Activated naive CD4-positive, alpha-beta T cell treated with anti-CD3 and anti-CD28 coated beads, Interleukin-2, amount 50 U/mL, for 72 hours (primary cell): Measurements from ENCODE around the gene LPIN2. TPM values are rescaled to one million over a fixed set of nuclear protein-coding genes. Genes with fewer than 3 reads are reported as not detected.
"Not testable (repeated sequence)": the region's sequence is repeated elsewhere in the genome, so short reads cannot be mapped to it uniquely, and the experiment has no call there.

Experiments
- ATAC-seq, 2 donors: fragments of 150-1000 bp; cut with Tn5 transposase; 2 replicates each; pipeline ENCODE4 v1.10.0; 2021; ENCODE audit warnings: mild to moderate bottlenecking in 2 of 2, moderate library complexity in 2 of 2
- DNase-seq, 2 donors: peaks; one replicate each; pipeline ENCODE4 v3.0.0; 2021 to 2022; ENCODE audit warnings: low spot score in 2 of 2
- H3K27ac Mint-ChIP-seq, 2 donors: one replicate each; pipeline ENCODE4 v1.8.0; 2022; ENCODE audit warnings: mild to moderate bottlenecking in 2 of 2, mixed read lengths in 2 of 2
- H3K36me3 Mint-ChIP-seq, 2 donors: one replicate each; pipeline ENCODE4 v1.8.0; 2022; ENCODE audit warnings: mixed read lengths in 2 of 2
- H3K9me3 Mint-ChIP-seq, 2 donors: one replicate each; pipeline ENCODE4 v1.8.0; 2022; ENCODE audit warnings: mixed read lengths in 2 of 2
- total RNA-seq, 2 donors: library from RNA; stranded (reverse); gene quantifications; one replicate each; pipeline ENCODE4 v1.2.3, GENCODE V29; 2022

LPIN2 gene
- total RNA-seq, 2 donors from 2014 or later = 66.0 to 113 TPM

GRCh38 chr18:3051718-3052410 lies 38.9 kb upstream of the LPIN2 start:
- ATAC-seq (peak; percentile 40 to 53), DNase-seq (peak in 1 of 2 donors; percentile 25)
- H3K36me3 Mint-ChIP-seq = peaks cover 4 to 24% of the 10 kb centered on the region in 2 donors
- peaks cover 5 to 20% of the 10 kb centered on the region in 2 donors for H3K9me3 Mint-ChIP-seq
- peak overlapping the region in 1 of 2 donors; percentile 6 for H3K27ac Mint-ChIP-seq

DNA sequence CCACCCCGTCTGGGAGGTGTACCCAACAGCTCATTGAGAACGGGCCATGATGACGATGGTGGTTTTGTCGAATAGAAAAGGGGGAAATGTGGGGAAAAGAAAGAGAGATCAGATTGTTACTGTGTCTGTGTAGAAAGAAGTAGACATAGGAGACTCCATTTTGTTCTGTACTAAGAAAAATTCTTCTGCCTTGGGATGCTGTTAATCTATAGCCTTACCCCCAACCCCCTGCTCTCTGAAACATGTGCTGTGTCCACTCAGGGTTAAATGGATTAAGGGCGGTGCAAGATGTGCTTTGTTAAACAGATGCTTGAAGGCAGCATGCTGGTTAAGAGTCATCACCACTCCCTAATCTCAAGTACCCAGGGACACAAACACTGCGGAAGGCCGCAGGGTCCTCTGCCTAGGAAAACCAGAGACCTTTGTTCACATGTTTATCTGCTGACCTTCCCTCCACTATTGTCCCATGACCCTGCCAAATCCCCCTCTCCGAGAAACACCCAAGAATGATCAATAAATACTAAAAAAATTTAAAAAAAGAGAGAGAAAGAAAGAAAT lies 37.0 kb upstream of the LPIN2 start:
- not testable (repeated sequence) for DNase-seq, ATAC-seq, H3K27ac Mint-ChIP-seq
- peaks cover 5 to 20% of the 10 kb centered on the region in 2 donors for H3K9me3 Mint-ChIP-seq
- peaks cover 4 to 24% of the 10 kb centered on the region in 2 donors for H3K36me3 Mint-ChIP-seq

DNA sequence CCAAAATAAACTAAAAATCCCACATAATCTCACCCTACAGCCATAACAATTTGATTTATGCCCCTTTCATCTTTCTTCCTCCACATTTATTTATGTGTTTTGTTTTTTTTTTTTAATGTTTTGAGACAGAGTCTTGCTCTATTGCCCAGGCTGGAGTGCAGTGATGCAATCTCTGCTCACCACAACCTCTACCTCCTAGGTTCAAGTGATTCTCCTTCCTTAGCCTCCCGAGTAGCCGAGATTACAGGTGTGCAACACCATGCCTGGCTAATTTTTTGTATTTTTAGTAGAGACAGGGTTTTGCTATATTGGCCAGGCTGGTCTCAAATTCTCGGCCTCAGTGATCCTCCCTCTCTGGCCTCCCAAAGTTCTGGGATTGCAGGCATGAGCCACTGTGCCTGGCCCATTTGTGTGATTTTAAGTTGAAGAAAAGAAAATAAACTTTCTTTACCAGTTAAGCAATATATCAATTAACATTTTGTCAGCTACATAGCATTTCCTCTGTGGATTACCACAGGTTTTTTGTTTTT lies 35.9 kb upstream of the LPIN2 start:
- H3K9me3 Mint-ChIP-seq = peaks cover 5 to 15% of the 10 kb centered on the region in 2 donors
- ATAC-seq (no peak), DNase-seq (no peak)
- no peak overlapping the region for H3K27ac Mint-ChIP-seq
- peaks cover 0 to 16% of the 10 kb centered on the region in 2 donors for H3K36me3 Mint-ChIP-seq

- peaks cover 0 to 9% of the 10 kb centered on the region in 2 donors for H3K36me3 Mint-ChIP-seq
- H3K27ac Mint-ChIP-seq = no peak overlapping the region
- DNase-seq = no peak
- peaks cover 5 to 8% of the 10 kb centered on the region in 2 donors for H3K9me3 Mint-ChIP-seq
- no peak for ATAC-seq
Measured at GRCh38 chr18:3048121-3048520, 35.2 kb upstream of the LPIN2 start.

GRCh38 chr18:3046216-3046808 lies 33.4 kb upstream of the LPIN2 start:
- ATAC-seq (peak; percentile 100), DNase-seq (peak in 1 of 2 donors; percentile 38)
- Mint-ChIP-seq H3K27ac (peak overlapping the region; percentile 21 to 92), H3K9me3 (no peaks in the 10 kb centered on the region), H3K36me3 (no peaks in the 10 kb centered on the region)

- Mint-ChIP-seq H3K9me3 (no peaks in the 10 kb centered on the region), H3K36me3 (no peaks in the 10 kb centered on the region), H3K27ac (no peak overlapping the region)
- no peak for DNase-seq
- ATAC-seq = no peak
Measured at GRCh38 chr18:3044931-3045698, 32.2 kb upstream of the LPIN2 start.

- no peak for ATAC-seq
- no peak overlapping the region for H3K27ac Mint-ChIP-seq
- H3K36me3 Mint-ChIP-seq = no peaks in the 10 kb centered on the region
- DNase-seq = no peak
- H3K9me3 Mint-ChIP-seq = no peaks in the 10 kb centered on the region
Measured at GRCh38 chr18:3042379-3042778, 29.4 kb upstream of the LPIN2 start.

DNA sequence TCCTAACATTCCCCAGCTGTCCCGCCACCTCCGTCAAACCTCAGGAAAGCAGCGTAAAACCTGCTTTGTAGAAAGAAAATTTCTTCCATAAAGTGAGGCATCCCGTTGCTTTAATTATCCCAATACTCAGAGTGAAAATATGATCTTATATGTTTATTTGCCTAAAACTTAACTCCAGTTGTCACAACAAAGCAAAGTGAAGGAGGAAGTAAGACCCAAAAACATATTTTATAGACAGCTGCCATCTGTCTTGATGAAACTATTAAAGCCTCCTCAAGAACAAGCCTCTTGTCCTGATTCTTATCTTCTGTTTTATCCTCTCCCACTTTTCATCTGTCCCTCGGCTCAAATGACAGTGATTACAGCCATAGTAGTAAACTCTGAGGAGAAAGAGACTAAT lies 28.9 kb upstream of the LPIN2 start:
- no peaks in the 10 kb centered on the region for H3K9me3 Mint-ChIP-seq
- H3K36me3 Mint-ChIP-seq = no peaks in the 10 kb centered on the region
- no peak overlapping the region for H3K27ac Mint-ChIP-seq
- no peak for DNase-seq
- no peak for ATAC-seq

- no peak for ATAC-seq
- no peaks in the 10 kb centered on the region for H3K36me3 Mint-ChIP-seq
Measured at GRCh38 chr18:3040881-3041280, 27.9 kb upstream of the LPIN2 start.

GRCh38 chr18:3040173-3040572 lies 27.2 kb upstream of the LPIN2 start:
- Mint-ChIP-seq H3K27ac (peak overlapping the region in 1 of 2 donors; percentile 0), H3K36me3 (no peaks in the 10 kb centered on the region), H3K9me3 (no peaks in the 10 kb centered on the region)
- ATAC-seq = peak; percentile 63 to 87
- DNase-seq = no peak

More at GRCh38 chr18:3040881-3041280, 27.9 kb upstream of the LPIN2 start:
- no peak for DNase-seq
- no peak overlapping the region for H3K27ac Mint-ChIP-seq
- H3K9me3 Mint-ChIP-seq = no peaks in the 10 kb centered on the region

- Mint-ChIP-seq H3K9me3 (no peaks in the 10 kb centered on the region), H3K36me3 (no peaks in the 10 kb centered on the region), H3K27ac (no peak overlapping the region)
- ATAC-seq (peak; percentile 69 to 71), DNase-seq (no peak)
Measured at GRCh38 chr18:3037423-3037915, 24.5 kb upstream of the LPIN2 start.

- no peaks in the 10 kb centered on the region for H3K9me3 Mint-ChIP-seq
Measured at GRCh38 chr18:3036108-3036507, 23.2 kb upstream of the LPIN2 start.

DNA sequence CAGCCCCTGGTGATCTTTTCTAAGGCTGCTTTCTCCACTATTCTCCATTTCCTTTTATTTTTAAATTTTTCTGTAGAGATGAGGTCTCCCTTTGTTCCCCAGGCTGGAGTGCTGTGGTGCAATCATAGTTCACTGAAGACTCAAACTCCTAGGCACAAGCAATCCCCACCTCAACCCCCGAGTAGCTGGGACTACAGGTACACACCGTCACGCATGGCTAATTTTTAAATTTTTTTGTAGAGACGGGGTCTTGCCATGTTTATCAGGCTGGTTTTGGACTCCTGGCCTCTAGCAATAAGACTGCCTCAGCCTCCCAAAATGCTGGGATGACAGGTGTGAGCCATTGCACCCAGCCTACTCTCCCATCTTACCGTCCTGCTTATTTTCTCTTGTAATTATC lies 22.7 kb upstream of the LPIN2 start:
- no peak for ATAC-seq
- H3K27ac Mint-ChIP-seq = no peak overlapping the region
- H3K9me3 Mint-ChIP-seq = no peaks in the 10 kb centered on the region
- H3K36me3 Mint-ChIP-seq = no peaks in the 10 kb centered on the region
- no peak for DNase-seq

More at GRCh38 chr18:3036108-3036507, 23.2 kb upstream of the LPIN2 start:
- no peak for DNase-seq
- Mint-ChIP-seq H3K27ac (no peak overlapping the region), H3K36me3 (no peaks in the 10 kb centered on the region)
- ATAC-seq = no peak

DNA sequence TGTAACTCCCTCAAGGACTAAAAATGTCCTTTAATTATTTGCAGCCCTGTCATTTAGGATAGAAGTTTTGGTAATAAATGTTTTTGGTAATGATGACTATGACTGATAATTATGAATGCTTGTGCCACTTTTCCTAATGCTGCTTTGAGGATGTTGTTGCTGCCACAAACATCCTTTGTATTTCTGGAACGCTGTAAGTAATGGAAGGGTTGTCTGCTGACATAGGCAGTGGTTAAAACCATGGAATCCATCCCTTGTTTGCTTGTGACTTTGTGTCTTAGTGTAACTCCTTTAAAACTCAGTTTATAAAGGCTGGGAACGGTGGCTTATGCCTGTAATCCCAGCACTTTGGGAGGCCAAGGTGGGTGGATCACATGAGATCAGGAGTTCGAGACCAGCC lies 19.8 kb upstream of the LPIN2 start:
- ATAC-seq (no peak), DNase-seq (no peak)
- no peak overlapping the region for H3K27ac Mint-ChIP-seq
- H3K9me3 Mint-ChIP-seq = no peaks in the 10 kb centered on the region
- no peaks in the 10 kb centered on the region for H3K36me3 Mint-ChIP-seq

DNA sequence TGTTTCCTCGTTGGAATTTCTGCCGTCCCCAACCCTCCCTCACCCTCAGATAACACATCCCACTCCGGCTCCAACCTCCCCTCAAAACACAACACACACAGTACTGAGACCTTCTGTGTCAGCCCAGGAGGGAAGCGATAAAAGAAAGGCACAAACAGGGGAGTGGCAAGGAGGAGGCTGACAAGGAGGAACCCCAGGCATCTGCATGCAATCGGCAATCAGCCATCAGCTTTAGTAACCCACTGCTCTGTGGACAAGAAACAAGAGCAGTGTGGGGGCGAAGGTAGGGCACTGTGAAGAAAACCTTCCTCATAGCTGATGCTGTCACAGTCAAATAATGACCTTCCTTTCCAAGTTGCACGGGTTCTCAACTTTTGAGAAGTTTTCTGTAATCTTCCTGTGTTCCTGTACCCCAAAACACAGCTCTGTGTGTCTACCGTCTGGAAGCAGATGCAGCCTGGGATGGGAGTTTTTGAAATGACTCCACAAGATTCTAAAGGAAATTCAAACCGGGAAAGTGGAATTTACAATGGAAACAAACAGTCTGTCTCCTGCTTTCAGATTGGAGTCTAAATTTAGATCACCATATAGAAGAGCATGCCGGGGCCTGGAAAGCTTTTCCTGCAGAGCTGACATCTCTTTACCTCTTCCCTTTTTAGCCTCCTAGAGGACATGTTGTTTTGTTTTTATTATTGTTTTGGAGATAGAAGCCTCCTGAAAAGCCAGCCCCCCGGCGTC lies 16.4 kb upstream of the LPIN2 start:
- Mint-ChIP-seq H3K27ac (no peak overlapping the region), H3K9me3 (no peaks in the 10 kb centered on the region), H3K36me3 (no peaks in the 10 kb centered on the region)
- DNase-seq (no peak), ATAC-seq (no peak)

- H3K27ac Mint-ChIP-seq, ATAC-seq, H3K36me3 Mint-ChIP-seq: not testable (repeated sequence)
Measured at GRCh38 chr18:3028115-3028514, 15.2 kb upstream of the LPIN2 start.

More at GRCh38 chr18:3028115-3028514, 15.2 kb upstream of the LPIN2 start:
- not testable (repeated sequence) for DNase-seq, H3K9me3 Mint-ChIP-seq
